Mucosa of gallbladder (tissue), 1 donor: ENCODE measurements around the gene HTR1E. TPM values are rescaled to one million over a fixed set of nuclear protein-coding genes. Genes with fewer than 3 reads are reported as not detected.
"Not testable (repeated sequence)": the region's sequence is repeated elsewhere in the genome, so short reads cannot be mapped to it uniquely, and the experiment has no call there.

Experiments used
- DNase-seq: peaks from one replicate; pipeline ENCODE4 v3.0.0-alpha.2; 2020; ENCODE audit warnings: low spot score
- total RNA-seq: library from RNA; stranded (reverse); gene quantifications from one replicate; pipeline ENCODE4 v1.2.1, GENCODE V29; 2021
- donor health status: DM: no; HTN: no; CAD: no.

The HTR1E gene
- total RNA-seq: 0.17 TPM

- DNase-seq: peak; percentile 14
These were observed at the start of gene HTR1E for GRCh38 chr6:86937219-86938079. Gene HTR1E, plus strand, starts transcription at chr6:86937528. Its CDS starts 77,807 bp downstream, at chr6:87015335.

GRCh38 chr6:86888301-86888700 lies 49.0 kb upstream of the HTR1E start:
- no peak for DNase-seq

- DNase-seq: not testable (repeated sequence)
These were observed 40.1 kb upstream of the HTR1E start for GRCh38 chr6:86897265-86897664.

GRCh38 chr6:86913795-86914194 lies 23.5 kb upstream of the HTR1E start:
- no peak for DNase-seq

GRCh38 chr6:86916393-86916792 lies 20.9 kb upstream of the HTR1E start:
- no peak for DNase-seq

- DNase-seq: not testable (repeated sequence)
These were observed 10.2 kb upstream of the HTR1E start for GRCh38 chr6:86927138-86927537.

- not testable (repeated sequence) for DNase-seq
These were observed 9.5 kb upstream of the HTR1E start for GRCh38 chr6:86927859-86928258.

GRCh38 chr6:86934365-86934764 lies 3.0 kb upstream of the HTR1E start:
- DNase-seq: no peak

GRCh38 chr6:86936834-86937218 lies 502 bp upstream of the HTR1E start:
- no peak for DNase-seq

GRCh38 chr6:86938814-86939213 lies 1.5 kb downstream of the HTR1E start:
- DNase-seq: no peak

- DNase-seq: no peak
These were observed 4.1 kb downstream of the HTR1E start for GRCh38 chr6:86941461-86941860.

- DNase-seq: no peak
These were observed 5.6 kb downstream of the HTR1E start for GRCh38 chr6:86942769-86943516.

GRCh38 chr6:86943819-86944407 lies 6.6 kb downstream of the HTR1E start:
- DNase-seq: no peak

GRCh38 chr6:86949771-86950170 lies 12.4 kb downstream of the HTR1E start:
- no peak for DNase-seq

GRCh38 chr6:86952991-86953390 lies 15.7 kb downstream of the HTR1E start:
- no peak for DNase-seq

GRCh38 chr6:86959656-86960055 lies 22.3 kb downstream of the HTR1E start:
- no peak for DNase-seq

GRCh38 chr6:86961455-86962200 lies 24.3 kb downstream of the HTR1E start:
- DNase-seq: no peak

GRCh38 chr6:86963352-86963751 lies 26.0 kb downstream of the HTR1E start:
- no peak for DNase-seq

- DNase-seq: no peak
These were observed 26.8 kb downstream of the HTR1E start for GRCh38 chr6:86964029-86964579.

GRCh38 chr6:86966271-86966670 lies 28.9 kb downstream of the HTR1E start:
- DNase-seq: no peak

GRCh38 chr6:86969573-86969972 lies 32.2 kb downstream of the HTR1E start:
- DNase-seq: no peak

- no peak for DNase-seq
These were observed 35.8 kb downstream of the HTR1E start for GRCh38 chr6:86973088-86973487.
